ENCODE measurements around the gene GALE. TPM values are rescaled to one million over a fixed set of nuclear protein-coding genes. Genes with fewer than 3 reads are reported as not detected.

The GALE gene
- total RNA-seq, 1 experiment from 2014 or later, result 86.0 TPM

DNA sequence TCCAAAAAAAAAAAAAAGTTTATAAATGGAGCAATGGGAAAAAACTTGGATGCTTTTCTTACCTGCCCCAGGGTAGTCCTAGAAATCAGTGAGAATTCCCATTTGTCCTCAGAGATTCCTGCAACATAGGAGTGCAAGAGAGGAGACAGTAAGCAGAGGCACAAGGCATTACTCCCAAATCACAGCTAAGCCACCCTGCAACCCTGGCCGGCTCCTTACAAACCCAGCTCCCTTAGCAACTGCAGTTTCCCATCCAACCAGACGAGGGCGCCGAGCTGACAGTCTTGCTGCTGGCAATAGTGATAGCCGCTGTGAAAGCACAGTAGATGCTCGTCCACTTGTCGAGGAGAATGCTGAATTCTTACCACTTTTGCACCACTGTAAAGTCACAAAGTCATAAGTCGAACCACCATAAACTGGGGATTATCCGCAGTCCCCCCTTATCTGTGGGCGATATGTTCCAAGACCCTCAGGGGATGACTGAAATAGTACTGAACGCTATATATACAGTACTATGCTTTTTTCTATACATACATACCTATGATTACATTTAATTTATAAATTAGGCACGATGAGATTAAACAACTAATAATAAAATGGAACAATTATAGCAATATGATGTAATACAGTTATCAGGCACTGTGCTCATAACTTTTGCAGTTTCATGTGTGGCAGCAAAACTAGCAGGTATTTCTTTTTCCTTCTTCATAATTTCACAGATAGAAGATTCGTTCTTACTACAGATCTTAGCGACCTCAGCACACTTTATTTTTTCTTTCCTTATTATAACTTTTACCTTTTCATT, 28.3 kb downstream of the GALE start:
- H3K79me2 ChIP-seq (ENCODE audit: low read length), result peaks cover 12% of the 10 kb centered on the region
- H3F3A ChIP-seq (ENCODE audit: low read length, unreplicated experiment), result no peaks in the 10 kb centered on the region
- BruUV-seq (replicated peaks), result no TSS peak
- peak overlapping the region; percentile 46; the same call in 1 of the 2 replicates for H3K4me3 ChIP-seq (ENCODE audit: low read length)
- H3K36me3 ChIP-seq (ENCODE audit: low read depth, low read length), result no peaks in the 10 kb centered on the region
- CTCF ChIA-PET, result interaction anchor here (0.5 to 1.0 kb wide), 9 partner anchors 16 to 258 kb away, joined by 3 to 10 read pairs (median 4); no protein-coding TSS in a partner anchor
- peak overlapping the region; percentile 62 for H3K4me2 ChIP-seq (ENCODE audit: low read length)
- peak overlapping the region; percentile 74 for H2AFZ ChIP-seq (ENCODE audit: low read length)
- peak; percentile 99 for ATAC-seq
- TF ChIP-seq, protein P1, sequence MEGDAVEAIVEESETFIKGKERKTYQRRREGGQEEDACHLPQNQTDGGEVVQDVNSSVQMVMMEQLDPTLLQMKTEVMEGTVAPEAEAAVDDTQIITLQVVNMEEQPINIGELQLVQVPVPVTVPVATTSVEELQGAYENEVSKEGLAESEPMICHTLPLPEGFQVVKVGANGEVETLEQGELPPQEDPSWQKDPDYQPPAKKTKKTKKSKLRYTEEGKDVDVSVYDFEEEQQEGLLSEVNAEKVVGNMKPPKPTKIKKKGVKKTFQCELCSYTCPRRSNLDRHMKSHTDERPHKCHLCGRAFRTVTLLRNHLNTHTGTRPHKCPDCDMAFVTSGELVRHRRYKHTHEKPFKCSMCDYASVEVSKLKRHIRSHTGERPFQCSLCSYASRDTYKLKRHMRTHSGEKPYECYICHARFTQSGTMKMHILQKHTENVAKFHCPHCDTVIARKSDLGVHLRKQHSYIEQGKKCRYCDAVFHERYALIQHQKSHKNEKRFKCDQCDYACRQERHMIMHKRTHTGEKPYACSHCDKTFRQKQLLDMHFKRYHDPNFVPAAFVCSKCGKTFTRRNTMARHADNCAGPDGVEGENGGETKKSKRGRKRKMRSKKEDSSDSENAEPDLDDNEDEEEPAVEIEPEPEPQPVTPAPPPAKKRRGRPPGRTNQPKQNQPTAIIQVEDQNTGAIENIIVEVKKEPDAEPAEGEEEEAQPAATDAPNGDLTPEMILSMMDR (conservative IDR thresholded peaks at IDR 0.05; ENCODE audit: low read depth, low read length), result peak; percentile 90
- TF ChIP-seq EZH2phosphoT487 (IDR thresholded peaks at IDR 0.05; ENCODE audit: borderline replicate concordance, low read length) (no peak), EZH2 (IDR thresholded peaks at IDR 0.05; ENCODE audit: low read length, unreplicated experiment) (no peak)
- H3K9me2 ChIP-seq (replicated peaks; ENCODE audit: low read length), result no peaks in the 10 kb centered on the region
- intact Hi-C loops (cut with micrococcal nuclease), result loop anchor here (1.0 kb wide), 2 partner anchors 82 to 145 kb away; no protein-coding TSS in a partner anchor
- no peak overlapping the region for H3K27ac ChIP-seq (ENCODE audit: low read length)
- H3K27me3 ChIP-seq (ENCODE audit: low read length), result no peaks in the 10 kb centered on the region
- no peaks in the 10 kb centered on the region for H3K9me3 ChIP-seq (ENCODE audit: low read length)
- peaks cover 10% of the 10 kb centered on the region for H3K4me1 ChIP-seq (ENCODE audit: insufficient read depth, low read length)
- no peaks in the 10 kb centered on the region for H4K20me1 ChIP-seq (ENCODE audit: low read length)
- no peak overlapping the region for H3K9ac ChIP-seq (ENCODE audit: low read length)
- POLR2A ChIA-PET (ENCODE audit: unreplicated experiment), result no interaction called here
- peak; percentile 88 for DNase-seq

DNA sequence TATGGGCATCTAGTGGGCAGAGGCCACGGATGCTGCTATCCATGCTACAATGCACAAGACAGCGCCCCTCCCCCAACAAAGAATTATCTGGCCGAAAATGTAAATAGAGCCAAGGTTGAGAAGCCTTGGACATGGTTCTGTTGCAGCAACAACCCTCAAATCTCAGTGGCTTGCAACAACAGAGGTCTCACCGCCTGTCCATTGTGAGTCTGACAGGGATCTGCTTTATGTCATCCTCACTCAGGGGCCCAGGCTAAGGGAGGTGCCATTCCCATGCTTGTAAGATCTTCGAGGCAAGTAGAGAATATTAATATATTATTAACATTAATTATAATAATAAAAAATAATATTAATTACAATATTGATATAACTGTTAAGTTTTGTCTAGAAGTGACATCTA, 31.8 kb downstream of the GALE start:
- no peaks in the 10 kb centered on the region for H3K9me2 ChIP-seq (replicated peaks; ENCODE audit: low read length)
- no TSS peak for BruUV-seq (replicated peaks)

More for the DNA sequence above, 31.8 kb downstream of the GALE start:
- H3K27me3 ChIP-seq (ENCODE audit: low read length), result no peaks in the 10 kb centered on the region
- H2AFZ ChIP-seq (ENCODE audit: low read length), result no peak overlapping the region
- no peak overlapping the region for H3K27ac ChIP-seq (ENCODE audit: low read length)
- no peak overlapping the region for H3K4me2 ChIP-seq (ENCODE audit: low read length)
- no peak for DNase-seq
- no peak for TF ChIP-seq EZH2 (IDR thresholded peaks at IDR 0.05; ENCODE audit: low read length, unreplicated experiment)
- no peak for TF ChIP-seq EZH2phosphoT487 (IDR thresholded peaks at IDR 0.05; ENCODE audit: borderline replicate concordance, low read length)
- TF ChIP-seq, protein P1 (conservative IDR thresholded peaks at IDR 0.05; ENCODE audit: low read depth, low read length), result no peak
- H3K36me3 ChIP-seq (ENCODE audit: low read depth, low read length), result no peaks in the 10 kb centered on the region
- ATAC-seq, result no peak
- ChIA-PET CTCF (no interaction called here), POLR2A (ENCODE audit: unreplicated experiment) (no interaction called here)
- H4K20me1 ChIP-seq (ENCODE audit: low read length), result no peaks in the 10 kb centered on the region
- intact Hi-C loops (cut with micrococcal nuclease), result no loop called here
- H3K79me2 ChIP-seq (ENCODE audit: low read length), result no peaks in the 10 kb centered on the region
- H3K9ac ChIP-seq (ENCODE audit: low read length), result no peak overlapping the region
- H3K9me3 ChIP-seq (ENCODE audit: low read length), result no peaks in the 10 kb centered on the region
- H3K4me1 ChIP-seq (ENCODE audit: insufficient read depth, low read length), result peaks cover 4% of the 10 kb centered on the region; the same call in 1 of the 2 replicates
- no peaks in the 10 kb centered on the region for H3F3A ChIP-seq (ENCODE audit: low read length, unreplicated experiment)
- H3K4me3 ChIP-seq (ENCODE audit: low read length), result no peak overlapping the region
